ENCODE data around the gene MAB21L1. TPM values are rescaled to one million over a fixed set of nuclear protein-coding genes. Genes with fewer than 3 reads are reported as not detected.
A peak's percentile ranks its signal among the peaks of the same experiment; 100 is the strongest.

MAB21L1 gene
- polyA plus RNA-seq, 3 donors: 0.04 to 0.10 (median 0.08) TPM

GRCh38 chr13:35480346-35480745 lies 3.9 kb upstream of the MAB21L1 start:
- DNase-seq (ENCODE audit: low read depth in 3 of 3, low spot score in 2 of 3): no peak

DNA sequence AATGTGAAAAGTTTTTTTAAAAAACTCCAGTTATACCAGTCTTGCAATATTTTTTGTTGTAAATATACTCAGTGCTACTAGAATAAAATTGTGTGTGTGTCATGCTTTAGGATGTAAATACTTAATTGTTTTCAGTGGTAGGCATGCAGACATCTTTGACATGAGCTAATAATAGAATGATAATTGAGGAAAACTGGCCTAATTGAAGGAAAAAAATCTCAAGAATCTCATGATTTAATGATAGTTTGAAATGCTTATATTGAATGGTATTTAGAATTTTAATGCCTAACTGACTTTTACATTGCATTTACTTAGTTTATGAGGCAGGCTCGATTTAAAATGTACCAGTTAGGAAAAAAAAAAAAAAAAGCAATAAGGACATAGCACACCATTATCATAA lies 3.2 kb upstream of the MAB21L1 start:
- DNase-seq (ENCODE audit: low read depth in 3 of 3, low spot score in 2 of 3): no peak

GRCh38 chr13:35479038-35479492 lies 2.6 kb upstream of the MAB21L1 start:
- DNase-seq (ENCODE audit: low read depth in 3 of 3, low spot score in 2 of 3): peak in 1 of 3 donors; percentile 18

GRCh38 chr13:35478271-35479037 lies 2.0 kb upstream of the MAB21L1 start:
- no peak for DNase-seq (ENCODE audit: low read depth in 3 of 3, low spot score in 2 of 3)

- DNase-seq (ENCODE audit: low read depth in 3 of 3, low spot score in 2 of 3): peak in 1 of 3 donors; percentile 5
Measured at GRCh38 chr13:35477386-35477946, 977 bp upstream of the MAB21L1 start.

DNA sequence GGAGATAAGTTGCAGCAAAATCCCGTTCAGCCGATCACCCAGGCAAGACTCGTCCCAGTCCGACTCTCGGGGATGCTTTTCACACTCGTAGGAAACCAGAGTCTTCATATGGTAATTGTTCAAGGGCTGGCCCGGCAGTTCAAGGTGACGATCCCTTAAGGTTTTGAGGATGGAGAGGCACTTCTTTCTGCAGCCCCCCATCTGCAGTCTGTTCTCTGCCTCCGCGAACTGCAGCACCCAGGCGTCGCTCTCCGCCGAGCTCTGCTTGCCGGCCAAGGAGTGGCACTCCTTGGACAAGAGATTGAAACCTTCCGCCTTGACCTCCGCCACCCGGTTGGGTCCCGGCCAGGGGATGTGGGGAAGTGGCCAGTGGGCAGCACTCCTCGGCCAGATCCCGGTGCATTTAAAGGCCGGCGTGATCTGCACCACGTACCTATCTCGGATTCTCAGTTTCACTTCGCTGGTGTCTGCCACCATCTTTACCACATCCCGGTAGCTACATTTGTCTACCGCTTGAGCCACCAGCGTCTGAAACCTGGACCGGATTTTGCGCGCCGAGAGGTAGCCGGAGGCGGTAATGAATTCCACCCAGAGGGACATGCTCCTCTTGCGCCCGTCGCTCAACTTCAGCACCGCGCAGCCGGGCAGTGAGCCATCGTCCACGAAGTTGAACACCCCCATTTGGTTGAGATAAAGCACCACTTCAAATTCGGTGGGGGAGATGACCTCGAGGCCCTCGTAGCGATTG lies 1.1 kb downstream of the MAB21L1 start:
- peak in 1 of 3 donors; percentile 38 for DNase-seq (ENCODE audit: low read depth in 3 of 3, low spot score in 2 of 3)

DNA sequence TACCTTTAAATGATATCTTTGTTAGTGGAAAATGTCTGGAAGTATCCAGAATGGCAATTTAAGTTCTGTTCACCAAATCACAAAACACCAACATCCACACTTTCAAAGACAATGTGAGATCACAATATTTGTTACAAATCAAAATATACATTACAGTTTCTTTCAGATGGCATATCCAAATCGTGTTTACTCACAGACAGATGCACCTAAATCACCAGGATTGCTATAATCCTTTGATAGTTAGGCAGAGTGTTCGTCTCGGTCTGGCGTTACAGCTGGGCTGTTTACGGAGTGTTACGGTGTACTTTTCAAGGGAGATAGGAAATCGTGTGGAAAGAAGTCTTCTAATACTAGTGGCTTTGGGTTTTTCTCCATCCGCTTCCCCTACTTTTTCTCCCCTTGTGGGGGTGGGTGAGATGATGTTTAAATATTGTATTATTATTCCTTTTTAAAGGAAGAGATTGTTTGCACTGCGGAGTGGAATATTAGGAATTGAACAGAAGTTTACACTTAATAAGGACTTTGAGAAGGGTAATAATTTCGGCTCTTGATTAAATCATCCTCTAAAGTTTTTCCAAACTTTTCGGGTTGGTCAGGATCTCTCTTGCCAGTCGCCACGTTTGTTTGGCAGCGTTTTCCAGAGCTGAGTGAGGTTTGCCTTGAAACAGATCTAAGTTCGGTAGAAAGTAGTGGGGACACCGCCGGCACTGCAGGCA lies 1.8 kb downstream of the MAB21L1 start:
- peak in 1 of 3 donors; percentile 53 for DNase-seq (ENCODE audit: low read depth in 3 of 3, low spot score in 2 of 3)

- peak in 1 of 3 donors; percentile 2 for DNase-seq (ENCODE audit: low read depth in 3 of 3, low spot score in 2 of 3)
Measured at GRCh38 chr13:35473802-35474201, 2.7 kb downstream of the MAB21L1 start.

DNA sequence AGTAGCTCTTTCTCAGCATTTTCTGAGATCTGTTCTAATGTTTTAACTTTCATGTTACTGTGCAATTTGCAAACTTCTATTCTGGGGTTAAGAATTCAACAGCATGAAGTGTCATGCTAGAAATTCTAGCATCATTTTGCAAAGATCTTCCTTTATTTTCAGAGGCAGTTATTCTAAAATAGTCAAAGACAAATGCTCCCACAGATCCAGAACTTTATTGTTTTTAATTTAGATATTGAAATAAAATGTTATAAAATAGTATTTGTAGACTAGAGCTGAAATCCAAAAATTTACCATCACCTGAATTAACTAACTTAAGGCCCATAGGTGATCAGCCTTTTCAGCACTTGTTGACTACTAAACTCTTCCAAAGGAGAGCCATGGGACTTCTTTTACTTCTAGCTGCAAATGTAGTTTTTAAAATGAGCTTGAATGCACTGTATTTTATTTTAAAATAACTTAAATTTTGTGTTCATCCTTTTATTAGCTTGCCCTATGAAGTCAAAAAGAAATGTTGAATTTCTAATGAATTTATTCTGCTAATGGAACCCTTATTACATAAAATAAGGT lies 3.2 kb downstream of the MAB21L1 start:
- peak in 1 of 3 donors; percentile 5 for DNase-seq (ENCODE audit: low read depth in 3 of 3, low spot score in 2 of 3)

- DNase-seq (ENCODE audit: low read depth in 3 of 3, low spot score in 2 of 3): no peak
Measured at GRCh38 chr13:35472323-35472881, 4.1 kb downstream of the MAB21L1 start.

- peak in 1 of 3 donors; percentile 20 for DNase-seq (ENCODE audit: low read depth in 3 of 3, low spot score in 2 of 3)
Measured at GRCh38 chr13:35471706-35472322, 4.7 kb downstream of the MAB21L1 start.

- peak in 1 of 3 donors; percentile 41 for DNase-seq (ENCODE audit: low read depth in 3 of 3, low spot score in 2 of 3)
Measured at GRCh38 chr13:35470671-35471661, 5.5 kb downstream of the MAB21L1 start.

DNA sequence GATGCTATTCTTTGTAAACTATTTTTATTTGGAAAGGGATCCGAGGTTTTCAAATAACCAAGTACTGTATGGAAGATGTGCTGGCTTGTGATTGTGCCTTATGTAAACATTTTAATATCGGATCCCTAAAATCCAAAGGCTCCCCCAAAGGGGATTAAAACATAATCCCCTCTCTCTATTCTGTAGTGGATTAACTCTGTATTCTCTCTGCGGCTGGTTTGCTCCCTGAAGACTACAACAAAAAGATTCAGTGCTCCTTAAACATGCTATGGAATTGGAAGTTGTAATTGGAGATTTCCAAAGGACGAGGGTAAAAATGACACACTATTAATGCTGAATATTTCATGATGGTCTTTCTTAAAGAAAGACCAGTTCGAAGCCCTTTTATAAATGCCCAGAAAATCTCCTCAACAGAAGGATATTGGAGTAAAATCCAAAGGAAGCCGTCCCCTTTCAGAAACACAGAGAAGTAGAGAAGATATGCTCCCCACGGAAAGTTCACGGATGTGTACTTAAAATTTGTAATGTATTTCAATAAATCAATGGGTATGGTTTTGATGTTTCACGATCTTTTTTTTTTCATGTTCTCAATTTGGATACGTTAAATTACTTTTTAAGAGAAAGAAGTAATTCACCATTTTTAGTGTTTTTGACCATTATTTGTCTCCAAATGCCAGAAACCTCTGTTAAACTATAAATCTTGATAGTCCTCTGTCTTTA lies 6.5 kb downstream of the MAB21L1 start:
- no peak for DNase-seq (ENCODE audit: low read depth in 3 of 3, low spot score in 2 of 3)

- no peak for DNase-seq (ENCODE audit: low read depth in 3 of 3, low spot score in 2 of 3)
Measured at GRCh38 chr13:35468195-35468594, 8.3 kb downstream of the MAB21L1 start.

GRCh38 chr13:35465371-35465770 lies 11.1 kb downstream of the MAB21L1 start:
- no peak for DNase-seq (ENCODE audit: low read depth in 3 of 3, low spot score in 2 of 3)

DNA sequence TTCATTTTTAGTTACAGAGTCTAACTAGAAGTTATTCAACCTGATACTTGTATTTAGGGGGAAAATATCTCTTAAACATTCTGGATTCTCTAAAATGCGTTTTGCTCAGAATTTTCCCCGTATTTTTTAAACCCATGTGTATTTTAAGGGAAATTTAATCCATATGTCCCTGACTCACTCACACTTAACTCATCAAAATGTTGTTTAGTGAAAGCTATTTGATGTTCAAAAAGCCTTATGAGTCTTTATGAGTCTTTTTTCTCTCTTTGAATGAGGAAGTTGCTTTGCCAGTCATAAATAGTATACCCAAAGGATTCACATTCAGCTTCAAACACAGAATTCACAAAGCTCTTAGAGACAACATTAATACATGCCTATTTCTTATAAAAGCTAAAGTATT lies 16.4 kb downstream of the MAB21L1 start:
- DNase-seq (ENCODE audit: low read depth in 3 of 3, low spot score in 2 of 3): no peak

GRCh38 chr13:35457258-35457657 lies 19.2 kb downstream of the MAB21L1 start:
- no peak for DNase-seq (ENCODE audit: low read depth in 3 of 3, low spot score in 2 of 3)

DNA sequence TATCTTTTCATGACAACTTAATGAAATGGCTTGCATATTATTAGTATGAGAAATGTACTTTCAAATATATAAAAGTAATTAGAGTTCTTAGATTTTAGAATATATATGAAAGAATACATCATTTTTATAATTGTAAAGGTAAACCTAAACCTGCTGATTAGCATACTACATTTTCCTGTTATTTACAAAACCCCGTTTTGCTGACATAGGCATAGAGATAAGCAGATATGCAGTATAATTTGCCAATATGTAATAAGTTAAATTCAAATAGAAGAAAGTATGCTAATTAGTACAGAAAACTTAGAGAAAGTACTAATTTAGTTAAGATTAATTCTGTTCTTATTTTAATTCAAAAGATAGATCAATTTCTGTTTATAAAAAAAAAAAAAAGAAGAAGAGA lies 21.5 kb downstream of the MAB21L1 start:
- DNase-seq (ENCODE audit: low read depth in 3 of 3, low spot score in 2 of 3): no peak
